PC-9 (cell line): ENCODE results near the gene SNAPC4.

Source experiments
- CTCF ChIP-seq: fragments of 200-600 bp; sonication (generic); conservative IDR thresholded peaks from 2 replicates; pipeline ENCODE4 v1.6.1; 2017; ENCODE audit warnings: mixed run types, antibody characterized with exemption, mild to moderate bottlenecking, moderate library complexity
- EZH2 ChIP-seq: fragments of 200-600 bp; sonication (generic); IDR thresholded peaks from 2 replicates; pipeline ENCODE4 v1.8.0; 2017; ENCODE audit warnings: antibody characterized with exemption, low read depth

GRCh38 chr9:136370687-136371532 lies 29.1 kb downstream of the SNAPC4 start:
- TF ChIP-seq CTCF: no peak
- no peak for TF ChIP-seq EZH2
